Stimulated activated CD8-positive, alpha-beta memory T cell treated with anti-CD3 and anti-CD28 coated beads, Interleukin-4, amount 100 ng/mL, for 24 hours (primary cell): Measurements from ENCODE around the gene FAM174B.

Experiments
- DNase-seq: peaks from one replicate; pipeline ENCODE4 v3.0.0-alpha.2; 2020; ENCODE audit warnings: low read depth

Gene FAM174B

GRCh38 chr15:92664178-92664900 is 8.8 kb upstream of the FAM174B start:
- DNase-seq = no peak

DNA sequence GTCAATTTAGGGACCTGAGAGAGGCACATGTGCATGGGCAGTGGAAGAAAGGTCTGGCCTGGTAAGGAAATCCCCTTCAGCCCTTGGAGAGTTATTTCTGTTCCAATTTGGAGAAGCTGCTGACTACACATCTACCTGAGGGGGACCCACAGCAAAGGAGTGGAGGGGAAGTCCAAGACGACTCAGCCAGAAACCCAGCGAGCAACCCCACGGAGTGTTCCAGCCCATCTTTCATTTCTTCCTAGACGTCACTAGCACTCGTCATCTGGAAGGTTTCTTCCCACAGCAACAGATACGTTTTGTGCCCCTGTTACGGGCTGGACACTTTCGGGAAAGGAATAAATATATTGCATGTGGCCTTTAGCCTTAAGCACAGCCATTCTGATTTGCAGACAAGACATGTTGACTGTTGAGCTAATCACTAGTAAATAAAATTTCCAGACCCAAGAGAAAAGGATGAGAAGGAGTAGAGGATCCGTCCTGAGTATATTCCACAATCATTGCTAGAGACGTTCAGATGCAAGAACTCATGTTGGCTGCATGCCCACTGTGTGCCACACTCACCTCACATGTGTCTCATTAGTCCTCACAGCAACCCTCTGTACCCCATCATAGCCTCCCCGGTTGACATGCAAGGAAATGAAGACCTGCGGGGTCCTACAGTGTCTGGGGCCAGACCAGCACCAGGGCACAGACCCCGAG is 7.8 kb upstream of the FAM174B start:
- no peak for DNase-seq

GRCh38 chr15:92662762-92663161 is 7.2 kb upstream of the FAM174B start:
- DNase-seq = no peak

GRCh38 chr15:92661956-92662355 is 6.4 kb upstream of the FAM174B start:
- DNase-seq = no peak

- no peak for DNase-seq
These were observed 5.5 kb upstream of the FAM174B start for GRCh38 chr15:92661069-92661468.

- DNase-seq = no peak
These were observed 1.9 kb upstream of the FAM174B start for GRCh38 chr15:92657486-92657885.

DNA sequence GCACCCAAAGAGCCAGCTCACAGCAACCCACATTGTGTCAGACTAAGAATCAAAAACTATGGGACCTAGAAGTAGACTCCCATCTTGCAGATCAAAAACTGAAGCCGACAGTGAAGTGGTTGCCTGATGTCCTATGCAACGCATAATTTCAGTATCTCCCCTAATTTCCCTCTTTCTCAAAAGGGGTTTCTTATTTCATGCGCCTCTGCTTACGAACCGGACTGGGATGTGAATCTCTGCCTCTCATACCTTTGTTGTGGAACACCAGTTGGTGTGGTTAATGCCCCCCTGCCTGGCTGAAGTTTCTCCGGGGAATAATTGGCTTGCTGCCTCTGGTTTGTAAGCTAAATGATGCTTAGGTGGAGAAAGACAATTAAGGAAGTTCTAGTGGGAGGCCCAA is 514 bp upstream of the FAM174B start:
- DNase-seq = no peak

DNA sequence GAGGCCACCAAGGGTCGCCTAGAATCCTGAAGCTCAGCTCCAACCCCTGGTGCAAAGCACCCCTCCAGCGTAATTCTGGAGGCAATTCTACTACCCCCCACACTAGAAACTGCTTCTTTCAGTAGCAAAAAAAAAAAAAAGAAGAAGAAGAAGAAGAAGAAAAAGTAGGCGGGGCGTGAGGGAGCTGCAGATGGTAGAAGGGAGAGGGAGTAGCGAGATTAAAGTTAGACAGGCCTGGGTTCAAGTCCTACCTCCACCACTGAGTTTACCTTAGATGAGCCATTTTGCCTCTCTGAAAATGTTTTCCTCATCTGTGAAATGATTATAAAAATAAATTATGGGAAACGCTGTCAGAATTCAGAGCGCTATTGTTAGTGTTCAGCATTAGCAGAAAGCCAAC is 913 bp downstream of the FAM174B start:
- no peak for DNase-seq

GRCh38 chr15:92653836-92654539 is 1.6 kb downstream of the FAM174B start:
- DNase-seq = no peak

- no peak for DNase-seq
These were observed 2.2 kb downstream of the FAM174B start for GRCh38 chr15:92653366-92653765.

DNA sequence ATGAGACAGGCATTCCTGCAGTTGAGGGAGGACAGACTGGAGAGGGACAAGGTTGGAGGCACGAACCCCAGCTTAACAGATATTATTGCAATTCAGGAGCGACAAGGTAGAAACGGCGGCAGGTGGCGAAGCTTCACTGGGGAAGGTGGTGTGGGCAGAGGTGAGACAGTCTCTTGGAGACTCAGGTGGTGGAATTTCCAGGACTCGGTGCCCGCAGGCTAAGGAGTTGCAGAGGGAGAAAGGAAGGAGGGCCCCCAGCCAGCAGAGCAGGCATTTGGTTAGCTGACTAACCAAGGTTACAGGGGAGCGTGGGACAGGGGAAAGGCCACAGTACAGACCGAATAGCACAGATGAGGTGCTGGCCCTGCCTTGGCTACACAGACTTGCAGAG is 3.0 kb downstream of the FAM174B start:
- no peak for DNase-seq

DNA sequence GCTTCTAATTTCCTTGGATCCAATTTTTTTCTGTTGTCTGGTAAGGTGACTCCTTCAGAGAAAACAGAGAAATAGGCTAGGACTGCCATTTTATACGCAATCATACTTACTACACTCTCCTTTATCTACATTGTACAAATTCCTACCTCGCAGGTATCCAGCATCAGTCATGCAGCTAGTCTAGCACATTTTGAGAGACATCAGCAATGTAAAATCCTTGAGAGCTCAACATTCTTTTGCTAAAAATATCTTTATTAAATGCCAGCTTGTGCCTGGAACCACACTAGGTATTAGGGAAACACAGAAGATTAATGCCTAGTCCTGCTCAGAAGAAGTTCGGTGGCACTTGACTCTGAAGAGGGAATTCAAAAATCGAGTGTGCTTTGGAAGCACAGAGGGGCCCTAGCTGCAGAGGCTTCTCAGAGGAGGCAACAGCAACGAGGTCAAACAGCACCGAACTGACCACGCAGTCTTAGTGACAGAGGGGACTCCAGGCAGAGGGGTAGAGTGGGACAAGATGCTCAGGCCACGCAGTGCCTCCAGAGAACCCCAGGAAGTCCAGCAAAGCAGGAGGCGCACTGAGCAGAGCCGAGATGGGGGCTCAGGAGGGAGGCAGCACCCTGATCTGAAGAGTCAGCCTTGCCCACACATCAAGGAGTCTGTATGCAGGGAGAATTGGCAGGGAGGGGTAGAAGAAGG is 3.5 kb downstream of the FAM174B start:
- DNase-seq = no peak

DNA sequence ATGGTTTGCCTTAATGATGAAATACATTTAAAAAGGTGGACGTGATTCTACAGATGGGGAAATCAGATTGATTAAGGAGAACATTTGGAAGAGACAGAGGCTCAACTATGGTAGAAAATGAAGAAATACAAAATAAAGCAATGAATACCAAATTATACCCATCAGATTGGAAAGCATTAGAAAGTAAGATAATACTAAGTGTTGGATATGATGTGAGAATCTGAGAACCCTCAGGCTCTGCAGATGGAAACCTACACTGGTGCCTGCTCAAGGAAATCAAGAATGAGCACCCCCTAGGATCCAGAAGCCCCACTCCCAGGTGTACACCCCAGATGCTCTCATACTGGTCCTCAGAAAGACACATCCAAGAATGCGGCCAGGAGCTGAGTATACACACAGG is 4.6 kb downstream of the FAM174B start:
- no peak for DNase-seq

DNA sequence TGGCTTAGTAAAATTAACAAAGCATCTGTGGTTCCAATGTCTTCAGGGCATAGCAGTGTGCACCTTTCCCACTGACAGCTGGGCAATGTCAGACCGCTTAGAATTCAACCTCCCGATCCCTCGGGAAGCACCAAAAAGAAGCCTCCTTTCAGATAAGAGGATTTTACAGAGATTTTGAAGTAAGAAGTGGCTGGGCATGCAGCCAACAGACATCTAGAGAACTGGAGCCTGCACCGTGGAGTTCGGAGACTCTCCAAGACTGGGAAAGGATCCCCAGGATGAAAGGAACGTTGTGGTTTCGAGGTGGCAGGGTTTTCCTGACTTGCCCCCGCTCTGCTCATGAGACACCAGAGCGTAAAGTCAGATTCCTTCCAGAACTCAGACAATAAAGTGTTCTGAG is 5.3 kb downstream of the FAM174B start:
- DNase-seq = no peak

DNA sequence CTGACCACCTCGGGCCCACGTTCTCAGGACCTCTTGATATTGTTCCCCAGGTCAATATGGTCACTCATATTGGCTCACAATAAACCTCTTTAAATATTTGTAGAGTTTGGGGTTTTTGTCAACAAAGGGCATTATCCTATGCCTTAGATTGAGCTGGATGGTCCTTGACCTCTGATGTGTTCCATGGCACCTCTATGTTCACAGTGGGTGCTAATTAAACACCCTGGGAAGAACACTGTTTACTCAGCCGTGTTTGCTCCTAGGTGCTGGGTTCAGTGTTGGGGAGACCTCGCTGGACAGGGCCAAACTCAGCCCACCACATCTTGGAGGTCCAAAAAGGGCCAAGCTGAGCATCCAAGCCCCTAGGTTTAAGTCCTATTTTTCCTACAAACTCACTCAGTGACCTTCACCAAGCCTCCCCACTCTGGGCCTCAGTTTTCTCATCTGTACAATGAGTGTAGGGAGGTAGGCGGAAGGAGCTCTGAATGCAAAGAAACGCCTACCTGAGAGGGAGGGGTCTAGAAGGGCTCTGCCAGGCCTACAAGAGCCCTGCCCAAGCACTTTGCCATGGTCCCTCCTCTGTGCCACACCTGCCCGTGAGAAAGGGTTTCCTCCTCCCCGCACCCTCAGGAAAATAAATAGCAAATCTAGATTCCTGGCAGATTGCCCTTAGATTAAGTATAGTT is 7.2 kb downstream of the FAM174B start:
- no peak for DNase-seq

- DNase-seq = no peak
These were observed 8.0 kb downstream of the FAM174B start for GRCh38 chr15:92647467-92648163.

DNA sequence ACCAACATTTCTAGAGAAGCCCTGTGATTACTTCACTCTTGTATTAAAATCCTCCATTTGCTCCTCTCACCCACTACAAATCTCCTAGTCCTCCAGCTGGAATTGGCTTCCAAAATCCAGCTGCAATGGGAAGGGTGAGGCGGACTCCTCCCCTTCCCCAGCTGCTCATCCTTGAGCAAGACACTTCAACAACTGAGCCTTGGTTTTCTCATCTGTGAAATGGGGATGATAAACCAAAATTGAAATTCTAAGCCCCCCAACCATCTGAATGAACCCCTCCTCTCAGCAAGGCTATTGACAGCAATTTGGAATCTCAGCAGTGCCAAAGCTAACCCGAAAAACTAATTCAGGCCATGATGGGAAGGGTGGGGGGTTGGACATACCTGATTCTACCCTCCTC is 9.4 kb downstream of the FAM174B start:
- no peak for DNase-seq

DNA sequence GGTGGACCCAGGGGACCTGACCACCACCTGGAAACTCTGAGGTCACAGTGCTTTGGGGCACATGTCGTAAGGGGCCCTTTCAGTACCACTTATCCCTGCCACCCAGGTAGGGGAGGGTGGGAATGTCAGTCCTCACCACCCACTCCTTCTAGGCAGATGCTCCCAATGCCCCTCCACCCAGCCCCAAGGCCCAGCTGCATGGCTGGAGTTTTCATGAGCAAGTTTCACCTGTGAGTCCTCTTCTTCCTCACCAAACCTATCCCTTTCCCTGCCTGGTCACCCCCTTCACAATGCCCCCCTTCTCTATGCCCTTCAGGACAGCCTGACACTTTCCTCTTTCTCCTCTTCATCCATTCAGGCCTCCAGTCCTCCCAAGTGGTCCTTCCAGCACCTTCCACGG is 9.8 kb downstream of the FAM174B start:
- no peak for DNase-seq

DNA sequence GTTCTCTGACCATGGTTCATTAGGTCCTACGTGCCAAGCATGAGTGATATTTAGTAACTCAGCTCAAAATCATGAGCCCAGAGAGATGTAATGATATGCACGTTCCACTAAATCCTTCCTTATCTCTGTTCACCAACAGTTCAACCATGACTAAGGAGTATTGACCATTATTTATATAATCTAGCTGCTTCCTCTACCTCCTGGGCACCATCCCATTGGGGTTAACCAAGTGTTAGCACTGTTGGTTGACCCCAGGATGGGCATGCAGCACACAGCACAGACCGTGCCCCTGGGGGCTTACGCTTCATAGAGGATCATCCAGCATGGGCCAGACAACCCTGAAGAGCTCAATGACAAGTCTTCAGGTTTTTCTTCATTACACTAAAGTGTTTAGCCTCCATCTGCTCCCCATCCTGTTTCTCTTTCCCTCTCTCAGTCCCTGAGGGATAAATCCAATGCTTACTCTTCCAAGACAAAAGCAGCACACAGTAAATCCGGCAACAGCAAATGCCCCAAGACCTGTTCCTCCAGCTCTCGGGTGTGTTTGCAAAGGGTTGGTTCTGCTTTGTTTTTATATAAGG is 10.4 kb downstream of the FAM174B start:
- no peak for DNase-seq

- DNase-seq = no peak
These were observed 11.4 kb downstream of the FAM174B start for GRCh38 chr15:92643849-92644815.
